Activated CD8-positive, alpha-beta memory T cell treated with anti-CD3 and anti-CD28 coated beads for 48 hours (primary cell): Measurements from ENCODE around the gene SNX25.
"Not testable (repeated sequence)": the region's sequence is repeated elsewhere in the genome, so short reads cannot be mapped to it uniquely, and the experiment has no call there.

Experiments
- DNase-seq, 3 experiments: peaks; one replicate each; pipeline ENCODE4 v3.0.0-alpha.2; 2020; ENCODE audit warnings: low read depth in 2 of 3, low spot score in 2 of 3

SNX25 gene

DNA sequence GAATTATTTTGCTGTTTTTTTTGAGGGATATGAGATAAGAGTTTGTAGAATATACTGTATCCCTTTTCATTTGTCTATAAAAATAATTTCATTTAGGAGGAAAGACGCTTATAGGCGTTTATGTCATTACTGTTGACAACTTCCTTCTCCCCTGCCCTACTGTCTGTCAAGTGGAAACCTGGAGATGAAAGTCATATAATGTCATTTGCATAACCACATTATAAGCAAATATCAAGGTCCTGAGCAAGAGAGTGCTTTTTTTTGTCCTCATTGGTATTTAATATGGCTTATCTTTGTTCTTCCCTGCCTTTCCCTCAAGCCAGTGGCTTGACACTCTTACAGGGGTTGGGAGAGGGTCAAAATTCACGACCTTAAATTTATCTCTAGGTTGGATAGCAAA, 130.5 kb downstream of the SNX25 start:
- no peak for DNase-seq

DNA sequence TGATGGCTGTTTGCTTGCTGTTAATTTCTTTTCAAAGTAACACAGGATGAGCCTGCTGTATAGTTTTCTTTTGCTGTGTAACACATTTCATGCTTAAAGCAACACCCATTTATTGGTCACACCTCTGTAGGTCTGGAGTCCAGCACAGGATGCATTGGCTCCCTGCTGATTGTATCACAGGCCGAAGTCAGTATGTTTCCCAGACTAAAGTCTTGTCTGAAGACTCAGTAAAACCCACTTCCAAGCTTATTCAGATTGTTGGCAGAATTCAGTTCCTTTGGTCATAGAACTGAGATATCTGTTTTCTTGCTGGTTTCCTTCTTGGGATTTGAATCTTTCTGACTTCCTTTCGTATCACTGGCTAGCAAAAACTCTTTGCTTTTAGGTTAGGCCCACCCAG, 132.0 kb downstream of the SNX25 start:
- no peak for DNase-seq

DNA sequence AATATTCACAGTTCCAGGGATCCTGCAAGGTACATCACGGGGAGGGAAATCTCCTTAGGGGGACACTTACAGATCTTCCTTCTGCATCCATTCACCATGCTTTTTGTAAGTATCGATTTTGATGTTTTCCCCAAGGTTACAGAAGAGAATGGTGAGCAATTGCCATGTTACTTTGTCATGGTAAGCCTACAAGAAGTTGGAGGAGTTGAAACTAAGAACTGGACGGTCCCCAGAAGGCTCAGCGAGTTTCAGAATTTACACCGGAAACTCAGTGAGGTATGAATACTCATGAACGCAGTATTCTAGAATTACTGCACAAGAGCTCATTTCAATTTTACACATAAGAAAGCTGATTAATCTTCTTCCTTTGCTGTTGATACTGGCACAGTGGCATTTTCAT, 132.4 kb downstream of the SNX25 start:
- no peak for DNase-seq

DNA sequence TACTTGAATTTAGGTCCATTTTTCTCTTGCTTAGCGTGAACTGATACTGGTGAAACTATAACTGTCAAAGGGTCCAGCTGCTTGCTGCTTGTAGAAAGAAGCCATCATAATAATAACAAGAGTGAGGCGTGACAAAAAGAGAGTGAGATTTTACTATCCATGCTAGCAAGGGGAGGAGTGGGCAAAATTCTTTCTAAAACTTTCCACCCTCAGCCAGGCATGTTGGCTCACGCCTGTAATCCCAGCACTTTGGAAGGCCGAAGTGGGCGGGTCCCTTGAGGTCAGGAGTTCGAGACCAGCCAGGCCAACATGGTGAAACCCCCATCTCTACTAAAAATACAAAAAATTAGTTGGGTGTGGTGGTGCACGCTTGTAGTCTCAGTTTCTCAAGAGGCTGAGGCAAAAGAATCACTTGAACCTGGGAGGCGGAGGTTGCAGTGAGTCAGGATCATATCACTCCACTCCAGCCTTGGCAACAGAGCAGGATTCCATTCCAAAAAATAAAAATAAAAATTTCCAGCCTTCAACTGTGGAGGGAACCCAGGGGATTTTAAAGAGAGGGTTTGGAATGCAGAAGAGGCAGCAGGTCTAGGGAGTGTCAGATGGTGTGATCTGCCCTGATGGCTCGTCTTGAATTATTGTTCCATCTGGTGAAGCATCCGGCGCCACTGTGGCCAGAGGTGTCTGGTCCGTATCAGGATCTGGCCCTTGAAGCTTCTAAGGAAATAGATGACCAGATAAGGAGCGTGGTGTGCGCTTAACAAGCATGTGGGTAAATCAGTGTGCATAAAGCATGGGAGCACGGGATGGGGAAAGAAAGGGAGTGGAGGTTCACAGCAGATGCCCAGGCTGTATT, 134.6 kb downstream of the SNX25 start:
- DNase-seq, result no peak

DNA sequence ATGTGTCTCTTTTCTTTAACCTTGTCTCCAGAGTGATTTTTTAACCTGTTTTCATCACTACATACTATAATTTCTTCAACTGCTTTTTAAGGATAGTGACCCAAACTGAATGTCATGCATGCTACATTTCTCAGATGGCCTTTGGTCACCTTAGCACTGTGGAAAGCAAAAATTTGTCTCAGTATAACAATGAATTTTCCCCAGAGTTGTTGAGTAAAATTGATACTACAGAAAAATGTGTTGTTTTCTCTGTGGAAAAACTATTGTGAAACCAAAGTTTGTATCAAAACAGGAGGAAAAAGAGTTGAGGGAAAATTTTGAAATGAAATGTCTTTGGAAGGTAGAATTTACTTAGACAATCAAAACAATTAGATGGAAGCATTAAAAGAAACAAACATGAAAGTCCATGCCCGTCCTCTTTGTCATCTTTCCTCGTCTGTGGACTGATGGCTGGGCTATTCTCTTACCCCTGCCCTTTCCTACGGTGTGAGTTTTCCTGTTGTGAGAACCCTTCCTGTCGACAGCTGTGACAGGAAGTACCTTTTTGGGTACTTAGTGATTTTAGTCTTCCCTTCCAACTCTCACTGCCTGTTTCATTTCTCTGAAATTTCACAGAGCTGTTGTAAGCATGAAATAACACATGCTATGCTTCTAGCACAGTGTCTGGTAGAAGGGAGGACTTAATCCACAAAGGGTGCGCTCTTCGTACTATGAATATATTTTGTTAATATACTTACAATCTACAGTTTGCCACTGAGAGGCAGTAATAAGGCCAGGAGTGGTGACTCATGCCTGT, 135.5 kb downstream of the SNX25 start:
- DNase-seq, result no peak

DNA sequence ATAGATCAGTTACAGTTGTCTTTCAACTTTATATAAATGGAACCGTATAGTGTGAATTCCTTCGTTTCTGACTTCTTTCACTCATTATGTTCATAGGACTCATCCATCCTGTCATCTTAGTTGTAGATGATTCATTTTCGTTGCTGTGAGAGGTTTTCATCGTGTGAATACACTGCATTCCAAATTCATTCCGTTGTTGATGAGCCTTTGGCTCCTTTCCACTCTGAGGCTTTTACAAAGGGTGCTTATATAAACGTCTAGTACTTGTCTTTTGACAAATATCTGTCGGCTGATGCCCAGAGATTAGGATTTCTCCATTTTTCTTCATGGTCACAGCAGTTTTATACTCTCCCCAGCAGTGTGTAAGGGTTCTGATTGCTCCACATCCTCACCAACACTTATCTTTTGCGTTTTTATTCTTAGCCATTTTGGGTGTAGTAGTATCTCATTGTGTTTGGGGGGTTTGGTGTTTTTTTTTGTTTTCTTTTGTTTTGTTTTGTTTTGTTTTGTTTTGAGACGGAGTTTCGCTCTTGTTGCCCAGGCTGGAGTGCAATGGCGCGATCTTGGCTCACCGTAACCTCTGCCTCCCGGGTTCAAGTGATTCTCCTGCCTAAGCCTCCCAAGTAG, 137.7 kb downstream of the SNX25 start:
- no peak for DNase-seq

DNA sequence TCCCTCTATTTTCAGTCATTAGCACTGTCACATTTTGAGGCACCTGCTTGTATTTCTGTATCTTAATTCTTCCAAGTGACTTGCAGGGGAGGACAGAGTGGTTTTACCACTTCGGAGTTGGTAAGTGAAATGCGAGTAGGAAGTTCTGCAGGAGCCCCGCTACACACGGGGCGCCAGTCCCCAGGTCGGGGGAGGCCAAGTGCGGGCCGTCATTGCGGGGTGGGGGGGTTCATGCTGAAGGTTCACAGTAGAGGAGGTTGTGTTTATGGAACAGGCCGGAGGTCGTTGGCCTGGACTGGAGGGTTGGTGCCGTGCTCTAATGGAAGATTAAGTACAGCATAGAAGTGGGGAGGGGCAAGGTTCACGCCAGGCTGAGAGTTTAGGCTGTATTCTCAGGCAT, 142.3 kb downstream of the SNX25 start:
- no peak for DNase-seq

DNA sequence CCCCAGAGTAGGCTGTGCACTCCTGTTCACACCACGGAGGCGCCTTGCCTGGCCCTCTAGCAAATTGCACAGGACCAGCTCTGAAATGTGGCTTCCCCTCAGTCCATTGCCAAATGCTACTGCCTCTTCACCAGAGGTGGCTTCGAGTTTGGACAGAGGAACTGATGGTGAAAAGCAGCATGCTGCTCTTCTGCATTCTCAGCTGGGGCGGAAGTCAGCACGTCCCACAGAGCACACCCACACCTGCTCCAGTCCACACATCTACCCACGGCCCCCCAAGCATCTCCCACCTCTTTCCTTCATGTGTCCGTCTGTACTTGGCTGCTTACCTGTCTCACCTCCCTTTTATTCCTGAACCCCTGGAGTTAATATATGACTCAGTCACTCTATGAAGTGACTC, 142.8 kb downstream of the SNX25 start:
- no peak for DNase-seq

DNA sequence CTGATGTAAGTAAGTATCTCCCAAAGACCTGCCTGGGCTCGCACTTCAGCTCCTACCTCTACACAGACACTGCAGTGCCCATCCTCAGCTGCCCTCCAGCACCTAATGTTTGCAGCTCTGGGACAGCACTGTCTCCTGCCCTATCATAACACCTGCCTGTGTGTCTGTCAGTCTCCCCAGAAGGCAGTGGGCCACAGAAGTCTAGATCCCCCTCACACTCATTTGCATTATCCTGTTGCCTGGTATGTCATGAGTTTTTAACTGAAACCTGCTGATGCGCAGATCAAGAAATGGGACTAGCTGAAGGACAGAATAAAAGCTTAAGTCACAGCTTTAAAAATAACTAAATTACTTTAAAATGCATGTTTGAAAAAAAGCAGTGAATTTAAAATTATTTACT, 143.3 kb downstream of the SNX25 start:
- no peak for DNase-seq

DNA sequence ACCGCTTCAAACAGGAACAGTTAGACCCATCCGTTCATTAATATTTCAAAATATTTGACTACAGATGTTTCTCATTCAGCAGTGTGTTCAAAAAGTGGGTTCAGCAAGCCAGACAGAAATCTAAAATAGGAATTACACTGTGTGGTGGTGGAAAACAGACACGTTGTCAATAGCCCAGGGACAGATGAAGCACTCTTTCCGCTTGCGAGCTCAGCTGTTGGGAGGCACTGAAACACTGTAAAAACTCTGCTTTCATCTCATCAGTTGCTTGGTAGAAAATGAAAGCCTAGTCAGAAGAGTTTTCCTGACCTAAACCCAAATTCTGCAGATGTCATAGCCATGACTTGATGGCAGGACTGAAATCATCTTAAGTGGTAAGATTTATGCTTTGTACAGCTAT, 147.8 kb downstream of the SNX25 start:
- no peak for DNase-seq

DNA sequence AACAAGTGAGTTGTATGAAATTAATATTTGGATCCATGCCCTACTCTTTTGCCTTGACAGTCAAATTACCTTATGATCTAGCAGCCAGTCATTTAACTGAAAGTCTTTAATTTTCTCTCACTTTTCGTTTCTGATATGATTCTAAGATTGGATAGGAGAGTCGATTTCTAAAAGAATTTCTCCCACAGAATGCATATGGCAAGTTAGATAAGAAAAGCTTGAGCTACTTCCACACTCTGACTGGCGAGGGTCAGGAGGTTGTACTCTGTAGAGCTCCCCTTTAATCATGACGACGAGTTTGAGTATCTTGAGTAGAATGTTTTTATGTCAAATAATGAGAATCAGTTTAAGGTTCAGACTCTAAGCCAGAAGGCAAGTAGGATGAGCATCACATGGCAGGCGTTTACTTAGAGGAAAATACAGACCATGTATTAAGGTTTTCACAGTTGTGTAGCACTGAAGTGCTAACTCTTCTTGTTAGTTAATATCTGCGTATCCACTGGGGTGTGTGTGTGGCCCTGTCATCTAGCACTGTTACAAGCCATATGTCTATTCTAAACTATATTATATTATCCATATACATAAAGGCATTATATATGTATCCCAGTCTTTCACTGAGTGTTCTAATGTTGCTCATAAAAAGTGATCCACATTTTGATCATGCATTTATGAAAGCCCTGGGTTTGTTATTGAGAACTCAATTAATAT, 148.5 kb downstream of the SNX25 start:
- no peak for DNase-seq

DNA sequence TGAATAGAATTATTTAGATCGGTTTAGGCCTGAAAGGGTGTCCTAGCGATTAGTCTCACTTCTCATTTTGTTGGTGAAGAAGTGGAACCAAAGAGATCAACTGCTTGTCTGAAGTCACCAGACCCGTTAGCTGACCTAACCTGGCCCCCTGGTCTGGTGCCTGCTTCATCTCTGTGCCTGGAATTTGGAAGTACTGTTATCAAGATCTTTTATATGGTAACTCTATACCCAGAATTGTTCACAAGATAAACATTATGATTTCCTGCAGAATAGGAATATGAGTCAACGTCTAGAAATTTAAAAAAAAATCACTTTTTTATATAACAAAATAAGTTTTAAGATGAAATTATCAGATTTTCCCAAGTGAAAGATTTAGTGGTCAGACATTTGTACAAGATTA, 149.1 kb downstream of the SNX25 start:
- DNase-seq, result no peak

DNA sequence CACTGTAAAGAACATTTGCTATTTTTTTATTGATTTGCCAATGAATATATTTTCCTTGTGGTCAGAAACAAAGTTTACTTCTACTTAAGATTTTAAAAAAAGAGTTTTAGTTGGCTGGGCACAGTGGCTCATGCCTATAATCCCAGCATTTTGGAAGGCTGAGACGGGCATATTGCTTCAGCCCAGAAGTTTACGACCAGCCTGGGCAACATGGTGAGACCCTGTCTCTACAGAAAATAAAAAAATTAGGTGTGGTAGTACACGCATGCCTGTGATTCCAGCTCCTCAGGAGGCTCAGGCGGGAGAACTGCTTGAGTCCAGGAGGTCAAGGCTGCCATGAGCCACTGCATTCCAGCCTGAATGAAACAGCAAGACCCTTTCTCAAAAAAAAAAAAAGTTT, 149.6 kb downstream of the SNX25 start:
- DNase-seq, result no peak

DNA sequence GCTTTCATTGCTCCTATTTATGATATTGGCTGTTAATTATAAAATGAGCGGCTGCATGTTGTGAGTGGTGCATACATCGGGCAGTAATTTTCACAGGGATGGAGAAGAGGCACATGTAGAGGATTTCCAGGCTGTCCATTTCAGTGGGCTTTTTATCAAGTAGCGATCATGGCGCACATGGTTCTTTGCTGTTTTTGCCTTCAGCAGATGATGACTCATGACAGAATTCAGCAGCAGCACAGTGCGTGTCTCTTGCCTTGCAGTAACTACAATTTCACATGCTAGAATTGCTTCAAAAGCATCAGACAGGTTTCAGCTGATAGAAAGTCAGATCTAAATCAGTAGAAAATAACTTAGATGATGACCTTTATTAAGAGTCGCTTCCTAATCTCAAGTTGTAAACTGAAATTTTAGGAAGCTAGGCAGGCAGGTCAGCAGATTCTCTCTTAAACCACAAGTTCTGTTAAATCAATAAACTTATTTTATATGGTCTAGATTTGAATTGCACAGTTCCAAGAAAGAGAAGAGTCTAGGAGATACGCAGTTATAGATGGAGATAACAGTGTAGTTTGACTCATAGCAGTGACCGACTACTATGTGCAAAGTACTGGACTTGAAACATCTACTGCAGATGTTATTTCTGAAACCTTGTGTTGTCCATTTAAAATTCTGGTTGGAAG, 150.5 kb downstream of the SNX25 start:
- no peak for DNase-seq

DNA sequence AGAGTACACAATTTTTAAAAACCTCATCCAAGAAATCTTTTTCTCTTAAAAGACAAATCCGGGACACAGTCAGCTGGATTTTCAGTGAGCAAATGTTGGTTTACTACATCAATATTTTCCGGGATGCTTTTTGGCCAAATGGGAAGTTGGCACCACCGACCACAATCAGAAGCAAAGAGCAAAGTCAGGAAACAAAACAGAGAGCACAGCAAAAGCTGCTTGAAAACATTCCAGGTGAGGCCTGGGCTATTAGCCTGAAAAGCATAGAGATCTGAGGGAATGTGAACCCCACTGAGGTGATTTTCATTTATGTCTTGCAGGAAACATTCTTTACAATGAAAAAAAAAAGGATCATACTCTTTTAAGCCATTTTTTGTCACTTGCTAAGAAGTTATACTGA, 152.5 kb downstream of the SNX25 start:
- DNase-seq, result no peak

DNA sequence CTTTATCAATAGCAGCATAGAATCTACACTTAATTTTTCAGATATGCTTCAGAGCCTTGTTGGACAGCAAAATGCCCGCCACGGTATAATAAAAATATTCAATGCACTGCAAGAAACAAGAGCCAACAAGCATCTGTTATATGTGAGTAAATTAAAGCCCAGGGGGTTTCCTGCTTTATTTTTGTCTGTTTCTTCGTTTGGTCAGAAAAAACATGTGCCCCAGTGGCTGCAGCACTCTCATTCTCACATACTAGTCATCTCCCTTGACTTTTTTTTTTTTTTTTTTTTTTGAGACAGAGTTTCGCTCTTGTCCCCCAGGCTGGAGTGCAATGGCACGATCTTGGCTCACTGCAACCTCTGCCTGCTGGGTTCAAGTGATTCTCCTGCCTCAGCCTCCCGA, 153.2 kb downstream of the SNX25 start:
- not testable (repeated sequence) for DNase-seq

DNA sequence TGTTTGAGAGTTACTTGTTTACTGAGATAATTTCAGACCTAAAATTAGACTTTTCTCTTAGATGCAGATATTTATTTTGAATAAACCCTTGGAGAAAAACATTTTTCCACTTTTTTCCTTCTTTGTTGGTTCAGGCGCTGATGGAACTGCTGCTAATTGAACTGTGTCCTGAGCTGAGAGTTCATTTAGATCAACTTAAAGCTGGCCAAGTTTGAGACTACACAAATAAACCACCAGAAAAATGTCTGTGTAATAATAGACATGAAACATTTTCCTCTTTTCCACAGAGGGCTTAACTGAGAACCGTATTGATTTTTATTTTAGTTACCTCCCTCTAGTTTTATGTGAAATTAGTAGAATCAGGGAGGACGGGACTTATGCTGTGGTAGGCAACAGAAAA, 153.9 kb downstream of the SNX25 start:
- DNase-seq, result no peak

DNA sequence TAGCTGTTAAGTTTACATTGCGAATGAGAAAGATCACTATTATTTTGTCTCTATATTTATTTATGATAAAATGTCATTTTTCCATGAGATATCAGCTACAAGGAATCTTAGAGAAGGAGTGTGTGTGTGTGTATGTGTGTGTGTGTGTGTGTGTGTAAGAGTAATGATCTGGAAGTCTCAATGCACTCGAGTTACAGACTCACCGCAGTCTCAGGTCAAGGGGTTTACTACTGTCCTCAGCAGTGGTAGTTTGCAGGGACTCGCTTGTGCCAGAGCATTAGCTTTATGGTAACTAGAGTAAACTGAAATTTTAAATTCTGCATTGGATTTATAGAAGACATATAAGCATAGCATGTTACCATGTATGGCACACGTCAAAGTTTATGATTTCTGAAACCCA, 155.5 kb downstream of the SNX25 start:
- no peak for DNase-seq

DNA sequence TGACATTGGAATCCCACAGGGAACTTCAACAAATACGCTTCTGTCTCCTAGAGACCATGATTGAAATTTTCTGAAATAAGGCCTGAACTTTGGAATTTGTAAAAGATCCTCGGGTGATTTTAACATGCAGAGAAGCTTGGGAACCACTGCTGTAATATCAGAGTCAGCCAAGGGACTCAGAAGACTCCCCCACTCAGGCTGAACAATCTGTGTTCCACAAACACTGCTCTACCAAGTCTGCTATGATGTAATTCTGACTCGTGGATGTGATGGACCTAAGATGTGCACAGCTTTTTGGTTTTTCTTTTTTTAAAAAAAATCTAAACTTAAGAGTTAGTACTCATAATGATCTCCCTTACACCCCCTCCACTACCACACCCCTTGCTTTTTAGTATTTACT, 160.3 kb downstream of the SNX25 start:
- no peak for DNase-seq

DNA sequence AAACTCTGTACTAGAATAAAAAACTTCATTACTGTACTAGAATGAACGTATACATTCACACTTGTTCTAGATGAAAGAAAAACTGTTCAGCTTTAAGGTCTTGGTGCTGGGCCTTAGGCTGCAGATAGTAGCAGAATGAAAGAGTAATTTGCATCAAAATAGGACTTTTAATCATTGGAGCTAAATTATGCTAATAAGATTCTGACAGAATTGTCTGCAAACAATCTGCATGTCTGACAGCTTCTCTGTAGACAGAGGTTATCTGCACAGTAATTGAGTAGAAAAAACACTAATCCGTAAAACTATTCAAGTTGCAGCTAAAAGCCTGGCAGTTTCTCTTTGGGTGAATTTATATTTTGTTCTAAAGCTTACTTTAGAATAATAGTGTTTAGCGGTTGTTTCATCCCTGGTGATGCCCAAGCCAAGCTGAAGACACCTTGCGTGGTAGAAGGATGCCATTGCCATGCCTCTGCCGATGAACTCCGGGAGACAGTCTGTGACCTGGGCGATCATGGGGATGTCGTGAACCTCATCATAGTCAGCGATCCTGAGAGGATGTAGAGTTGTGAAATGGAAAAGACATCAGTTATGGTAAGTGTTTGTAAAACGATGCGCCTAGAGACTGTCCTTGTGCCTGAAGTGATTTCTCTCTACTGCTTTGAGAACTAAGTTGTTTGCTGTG, 161.0 kb downstream of the SNX25 start:
- DNase-seq, result no peak
